Panc1 (cell line): Measurements from ENCODE around the gene NCDN. TPM values are rescaled to one million over a fixed set of nuclear protein-coding genes. Genes with fewer than 3 reads are reported as not detected.

ENCODE experiments used
- ATAC-seq: fragments of 200-7000 bp; cut with Tn5 transposase; 2 replicates; pipeline ENCODE4 v1.9.1; 2020; ENCODE audit warnings: mild to moderate bottlenecking, moderate library complexity
- BruUV-seq: library from RNA; stranded (reverse); fragments of 400-500 nt; replicated peaks from 2 replicates; lab custom pipeline; 2021; lab: Mats Ljungman, UMichigan
- CTCF ChIA-PET: fragments of 300-600 bp; sonication (Branson Sonifier 250); formaldehyde crosslinking; loops from one replicate; lab custom pipeline; 2022; ENCODE audit warnings: antibody characterized with exemption; lab: Charles Lee
- POLR2A ChIA-PET: fragments of 300-600 bp; sonication (Branson Sonifier 250); formaldehyde crosslinking; loops from one replicate; lab custom pipeline; 2022; ENCODE audit warnings: antibody characterized with exemption; lab: Charles Lee
- DNase-seq: peaks from one replicate; pipeline ENCODE4 v3.0.0-alpha.2; 2010; ENCODE audit warnings: low read depth, low spot score
- H3K27ac ChIP-seq: 2 replicates; pipeline ENCODE4 v1.5.1; 2011; ENCODE audit warnings: mild to moderate bottlenecking, low read length, inconsistent platforms
- H3K27me3 ChIP-seq: fragments of 200-500 bp; sonication (Bioruptor generic); 2 replicates; pipeline ENCODE4 v1.6.0; 2014; ENCODE audit warnings: low read length, inconsistent platforms; ENCODE audit not compliant: control insufficient read depth, insufficient read depth
- H3K36me3 ChIP-seq: fragments of 200-500 bp; sonication (Bioruptor generic); 2 replicates; pipeline ENCODE4 v1.5.1; 2014; ENCODE audit warnings: inconsistent platforms, mild to moderate bottlenecking, low read length, moderate library complexity; ENCODE audit not compliant: control insufficient read depth, insufficient read depth
- H3K4me1 ChIP-seq: 2 replicates; pipeline ENCODE4 v1.5.1; 2011; ENCODE audit warnings: inconsistent platforms, mild to moderate bottlenecking, low read length, moderate library complexity; ENCODE audit not compliant: control insufficient read depth, insufficient read depth
- H3K4me3 ChIP-seq, 2 experiments: 2 replicates each; pipeline ENCODE4 v1.5.1; 2011 to 2012; ENCODE audit warnings: low read depth in 2 of 2, low read length in 2 of 2, mild to moderate bottlenecking in 2 of 2, inconsistent platforms in 1 of 2, moderate library complexity in 1 of 2
- H3K9me3 ChIP-seq: fragments of 200-500 bp; sonication (Bioruptor generic); 2 replicates; pipeline ENCODE4 v1.5.1; 2014; ENCODE audit warnings: low read depth, mild to moderate bottlenecking, inconsistent platforms, low read length, moderate library complexity; ENCODE audit not compliant: control insufficient read depth, insufficient read depth
- CTCF ChIP-seq: fragments of 450-650 bp; IDR thresholded peaks from 2 replicates; pipeline ENCODE4 v1.5.1; 2017; ENCODE audit warnings: mild to moderate bottlenecking
- POLR2AphosphoS5 ChIP-seq: IDR thresholded peaks from 2 replicates; pipeline ENCODE4 v1.6.1; 2012; ENCODE audit warnings: mild to moderate bottlenecking, low read depth, low read length, moderate library complexity
- REST ChIP-seq, 2 experiments: IDR thresholded peaks; 2 replicates each; pipeline ENCODE4 v1.6.1; 2011 to 2012; ENCODE audit warnings: low read depth in 2 of 2, control low read depth in 1 of 2, low read length in 1 of 2, mild to moderate bottlenecking in 1 of 2, moderate library complexity in 1 of 2; ENCODE audit not compliant: insufficient read depth in 1 of 2
- SIN3A ChIP-seq: IDR thresholded peaks from 2 replicates; pipeline ENCODE4 v1.6.1; 2012; ENCODE audit warnings: low read depth, mild to moderate bottlenecking, low read length, moderate library complexity, borderline replicate concordance; ENCODE audit not compliant: insufficient read depth
- TCF7L2 ChIP-seq: IDR thresholded peaks from 2 replicates; pipeline ENCODE4 v1.6.1; 2011; ENCODE audit warnings: mild to moderate bottlenecking, low read depth, low read length, inconsistent platforms
- in situ Hi-C: cut with HindIII; loops from 2 replicates; pipeline ENCODE4 v1.10.0; 2016; ENCODE audit warnings: low sequenced_read_pairs, low pct_unique_long_range_greater_than_20kb
- intact Hi-C: fragments of 100-400 bp; cut with micrococcal nuclease; formaldehyde crosslinking; loops from one replicate; pipeline ENCODE4 v1.10.0; 2022; ENCODE audit not compliant: unreplicated experiment
- total RNA-seq: library from RNA; stranded (reverse); gene quantifications from one replicate; pipeline ENCODE4 v1.2.1, GENCODE V29; 2021; ENCODE audit not compliant: unreplicated experiment

Gene NCDN
- total RNA-seq, 1 experiment from 2014 or later: 64.1 TPM

GRCh38 chr1:35563166-35563565, 5.6 kb downstream of the NCDN start:
- Histone ChIP-seq H3K27me3 (no peaks in the 10 kb centered on the region), H3K4me1 (peaks cover 10% of the 10 kb centered on the region), H3K27ac (no peak overlapping the region), H3K4me3 (no peak overlapping the region), H3K36me3 (no peaks in the 10 kb centered on the region; the same call in none of the 2 replicates), H3K9me3 (no peaks in the 10 kb centered on the region)
- ChIA-PET CTCF (no interaction called here), POLR2A (no interaction called here)
- TF ChIP-seq CTCF (no peak), TCF7L2 (no peak), POLR2AphosphoS5 (no peak), SIN3A (no peak), REST (IDR thresholded peaks at IDR 0.05; ENCODE audit: insufficient read depth in 1 of 2, low read depth in 2 of 2, low read length in 1 of 2) (no peak)
- ATAC-seq (no peak), DNase-seq (no peak)
- no TSS peak for BruUV-seq
- intact Hi-C loops: no loop called here
- in situ Hi-C loops: no loop called here

DNA sequence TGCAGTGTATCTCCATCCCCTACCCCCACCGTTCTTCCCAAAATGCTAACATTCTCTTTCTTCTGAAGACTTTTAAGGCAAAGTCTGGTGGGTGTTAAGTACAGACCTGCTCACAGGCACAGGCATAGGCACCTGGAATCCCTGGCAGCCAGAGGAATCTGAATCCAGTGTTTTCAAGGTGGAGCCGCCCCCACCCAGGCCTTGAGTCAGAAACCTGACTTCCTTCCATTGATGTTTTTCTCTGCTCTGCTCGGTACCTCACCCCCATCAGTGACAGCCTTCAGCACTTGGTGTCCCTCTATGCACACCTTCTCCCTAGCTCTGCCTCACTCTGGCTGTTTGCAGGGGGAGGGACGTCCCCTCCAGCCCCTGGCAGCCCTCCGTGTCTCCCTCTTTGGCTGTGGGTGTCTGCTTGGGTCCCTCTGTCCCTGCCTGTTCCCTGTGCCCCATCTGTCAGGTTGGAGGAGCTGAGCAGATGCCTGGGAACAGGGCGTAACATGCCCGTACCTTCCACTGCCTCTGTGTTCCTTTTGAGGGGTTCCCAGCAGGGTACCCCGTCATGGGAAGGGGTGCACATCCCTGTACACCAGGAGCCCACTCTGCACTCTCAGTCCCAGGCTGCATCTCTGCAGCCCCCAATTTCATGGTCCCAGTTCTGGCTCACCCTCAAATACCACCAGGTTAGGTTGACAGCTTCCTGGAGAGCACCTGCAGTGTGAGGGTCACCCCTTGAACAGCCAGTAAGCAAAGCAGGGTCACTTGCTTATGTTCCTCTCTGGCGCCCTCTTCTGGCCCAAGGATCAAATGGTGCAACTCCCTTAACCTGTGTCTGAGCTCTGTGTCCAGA, 6.7 kb downstream of the NCDN start:
- no TSS peak for BruUV-seq
- Histone ChIP-seq H3K36me3 (no peaks in the 10 kb centered on the region; the same call in 1 of the 2 replicates), H3K4me3 (no peak overlapping the region), H3K27ac (no peak overlapping the region; the same call in 1 of the 2 replicates), H3K9me3 (no peaks in the 10 kb centered on the region), H3K4me1 (peaks cover 1% of the 10 kb centered on the region), H3K27me3 (no peaks in the 10 kb centered on the region)
- in situ Hi-C loops: no loop called here
- TF ChIP-seq POLR2AphosphoS5: no peak; the same call in 1 of the 2 replicates
- no peak for TF ChIP-seq SIN3A
- peak; percentile 94 for TF ChIP-seq CTCF
- DNase-seq: no peak
- intact Hi-C loops: loop anchor here (1.0 kb wide), 1 partner anchor 113 kb away; no protein-coding TSS in a partner anchor
- ChIA-PET POLR2A (interaction anchor here (0.6 kb wide), 1 partner anchor 74 kb away, joined by 4 read pairs; no protein-coding TSS in a partner anchor), CTCF (interaction anchor here (0.6 to 2.2 kb wide), 6 partner anchors 8 to 151 kb away, joined by 3 to 45 read pairs (median 4); partner anchors contain the start of gene TFAP2E)
- peak; percentile 70 for ATAC-seq
